IMR-90 (cell line): ENCODE measurements around the gene ULBP1. TPM values are rescaled to one million over a fixed set of nuclear protein-coding genes. Genes with fewer than 3 reads are reported as not detected.

Experiments used
- ATAC-seq: fragments of 200-7000 bp; cut with Tn5 transposase; 2 replicates; pipeline ENCODE4 v1.9.1; 2020; ENCODE audit warnings: low read depth, mild to moderate bottlenecking, moderate library complexity
- Bru-seq: library from RNA; stranded (reverse); fragments of 400-500 nt; gene quantifications from one replicate; lab custom pipeline; 2021; lab: Mats Ljungman, UMichigan
- BruChase-seq, 2 experiments: library from RNA; stranded (reverse); fragments of 400-500 nt; gene quantifications; one replicate each; lab custom pipeline; 2021; lab: Mats Ljungman, UMichigan
- BruUV-seq: library from RNA; stranded (reverse); fragments of 400-500 nt; replicated peaks from 2 replicates; lab custom pipeline; 2021; lab: Mats Ljungman, UMichigan
- CTCF ChIA-PET: fragments of 300-600 bp; formaldehyde crosslinking; extraction: SDS; loops from one replicate; lab custom pipeline; 2021; ENCODE audit warnings: antibody characterized with exemption; lab: Yijun Ruan, JAX
- POLR2A ChIA-PET: fragments of 300-600 bp; sonication (Branson Sonifier 250); formaldehyde crosslinking; loops from one replicate; lab custom pipeline; 2022; ENCODE audit warnings: antibody characterized with exemption; ENCODE audit not compliant: unreplicated experiment; lab: Charles Lee
- DNase-seq: peaks from one replicate; pipeline ENCODE4 v3.0.0; 2013
- H2AFZ ChIP-seq: replicated peaks from 2 replicates; pipeline ENCODE3; 2013; ENCODE audit warnings: low read length, mild to moderate bottlenecking; ENCODE audit not compliant: poor library complexity
- H2AK5ac ChIP-seq: 2 replicates; pipeline ENCODE4 v1.6.1; 2013; ENCODE audit warnings: low read depth, low read length, inconsistent platforms
- H2AK9ac ChIP-seq: replicated peaks from 2 replicates; pipeline ENCODE3; 2013; ENCODE audit warnings: mild to moderate bottlenecking, low read depth, low read length, moderate library complexity; ENCODE audit not compliant: poor library complexity
- H2BK120ac ChIP-seq: 2 replicates; pipeline ENCODE4 v1.6.1; 2013; ENCODE audit warnings: low read depth, low read length, inconsistent platforms
- H2BK15ac ChIP-seq: 3 replicates; pipeline ENCODE4 v1.6.1; 2013; ENCODE audit warnings: low read depth, low read length, inconsistent platforms
- H2BK20ac ChIP-seq: 2 replicates; pipeline ENCODE4 v1.6.1; 2013; ENCODE audit warnings: low read depth, mild to moderate bottlenecking, inconsistent platforms, low read length, moderate library complexity
- H2BK5ac ChIP-seq: 2 replicates; pipeline ENCODE4 v1.6.1; 2013; ENCODE audit warnings: mild to moderate bottlenecking, low read depth, low read length, inconsistent platforms; ENCODE audit not compliant: poor library complexity, severe bottlenecking
- H3K14ac ChIP-seq: replicated peaks from 2 replicates; pipeline ENCODE4 v1.6.1; 2013; ENCODE audit warnings: low read depth, low read length, inconsistent platforms
- H3K18ac ChIP-seq: 2 replicates; pipeline ENCODE4 v1.6.1; 2013; ENCODE audit warnings: low read depth, low read length, control low read depth
- H3K23ac ChIP-seq: 2 replicates; pipeline ENCODE4 v1.6.1; 2013; ENCODE audit warnings: low read depth, low read length, inconsistent platforms
- H3K27ac ChIP-seq: 2 replicates; pipeline ENCODE4 v1.5.1; 2013; ENCODE audit warnings: mild to moderate bottlenecking, control low read depth, low read length; ENCODE audit not compliant: insufficient read depth
- H3K27me3 ChIP-seq: 2 replicates; pipeline ENCODE4 v1.6.1; 2013; ENCODE audit warnings: low read length; ENCODE audit not compliant: control insufficient read depth, insufficient read depth
- H3K36me3 ChIP-seq: 2 replicates; pipeline ENCODE4 v1.6.1; 2013; ENCODE audit warnings: low read length, mixed read lengths; ENCODE audit not compliant: control insufficient read depth, insufficient read depth
- H3K4ac ChIP-seq: 2 replicates; pipeline ENCODE4 v1.6.1; 2013; ENCODE audit warnings: low read depth, low read length, inconsistent platforms
- H3K4me1 ChIP-seq: 2 replicates; pipeline ENCODE4 v1.6.1; 2013; ENCODE audit warnings: low read length, mixed read lengths; ENCODE audit not compliant: control insufficient read depth, insufficient read depth
- H3K4me2 ChIP-seq: 2 replicates; pipeline ENCODE4 v1.6.1; 2013; ENCODE audit warnings: low read depth, mild to moderate bottlenecking, control low read depth, low read length, moderate library complexity
- H3K4me3 ChIP-seq: 2 replicates; pipeline ENCODE4 v1.5.1; 2013; ENCODE audit warnings: low read depth, mild to moderate bottlenecking, control low read depth, low read length, moderate library complexity; ENCODE audit not compliant: insufficient read depth
- H3K56ac ChIP-seq: 2 replicates; pipeline ENCODE4 v1.6.1; 2013; ENCODE audit warnings: low read length, inconsistent platforms; ENCODE audit not compliant: insufficient read depth; ENCODE audit errors: extremely low read depth
- H3K79me1 ChIP-seq, 2 experiments: 2 replicates each; pipeline ENCODE4 v1.6.1; 2013; ENCODE audit warnings: low read length in 2 of 2, inconsistent platforms in 1 of 2, low read depth in 1 of 2
- H3K9ac ChIP-seq: 2 replicates; pipeline ENCODE4 v1.6.1; 2013; ENCODE audit warnings: low read depth, low read length, control low read depth
- H3K9me1 ChIP-seq: 2 replicates; pipeline ENCODE4 v1.6.1; 2013; ENCODE audit warnings: low read length, inconsistent platforms; ENCODE audit not compliant: insufficient read depth
- H3K9me3 ChIP-seq: 2 replicates; pipeline ENCODE4 v1.6.1; 2013; ENCODE audit warnings: low read length; ENCODE audit not compliant: control insufficient read depth, insufficient read depth
- H4K20me1 ChIP-seq: 2 replicates; pipeline ENCODE4 v1.6.1; 2013; ENCODE audit warnings: low read length, inconsistent platforms; ENCODE audit not compliant: insufficient read depth
- H4K5ac ChIP-seq: 2 replicates; pipeline ENCODE4 v1.6.1; 2013; ENCODE audit warnings: mild to moderate bottlenecking, low read depth, low read length, control low read depth
- H4K8ac ChIP-seq, 2 experiments: 2 replicates each; pipeline ENCODE4 v1.6.1; 2013; ENCODE audit warnings: low read depth in 2 of 2, low read length in 2 of 2, control low read depth in 1 of 2, inconsistent platforms in 1 of 2
- H4K91ac ChIP-seq: 2 replicates; pipeline ENCODE4 v1.6.1; 2013; ENCODE audit warnings: low read depth, low read length, inconsistent platforms; ENCODE audit not compliant: insufficient read depth
- BHLHE40 ChIP-seq: fragments of 150-350 bp; IDR thresholded peaks from 2 replicates; pipeline ENCODE4 v1.6.1; 2016; ENCODE audit warnings: mild to moderate bottlenecking, low read depth, low read length
- CEBPB ChIP-seq: IDR thresholded peaks from 2 replicates; pipeline ENCODE4 v1.6.1; 2012; ENCODE audit warnings: low read depth, low read length, improper control_type of control experiment
- FOS ChIP-seq: fragments of 150-350 bp; IDR thresholded peaks from 2 replicates; pipeline ENCODE4 v1.6.1; 2016; ENCODE audit warnings: low read depth, low read length
- MAFK ChIP-seq: IDR thresholded peaks from 2 replicates; pipeline ENCODE4 v1.6.1; 2012; ENCODE audit warnings: low read depth, low read length, improper control_type of control experiment
- MAZ ChIP-seq: IDR thresholded peaks from 2 replicates; pipeline ENCODE4 v1.6.1; 2012; ENCODE audit warnings: low read depth, mild to moderate bottlenecking, low read length, improper control_type of control experiment, moderate library complexity, borderline replicate concordance
- MXI1 ChIP-seq: IDR thresholded peaks from 2 replicates; pipeline ENCODE4 v1.6.1; 2012; ENCODE audit warnings: low read depth, mild to moderate bottlenecking, low read length, moderate library complexity, borderline replicate concordance
- NFE2L2 ChIP-seq: fragments of 150-350 bp; IDR thresholded peaks from 2 replicates; pipeline ENCODE4 v1.6.1; 2016; ENCODE audit warnings: low read depth, mild to moderate bottlenecking, low read length
- RAD21 ChIP-seq: IDR thresholded peaks from 2 replicates; pipeline ENCODE4 v1.6.1; 2012; ENCODE audit warnings: low read length, improper control_type of control experiment
- RCOR1 ChIP-seq: IDR thresholded peaks from 2 replicates; pipeline ENCODE4 v1.6.1; 2012; ENCODE audit warnings: mild to moderate bottlenecking, low read length, improper control_type of control experiment; ENCODE audit not compliant: insufficient replicate concordance
- RFX5 ChIP-seq: IDR thresholded peaks from 2 replicates; pipeline ENCODE4 v1.8.0; 2012; ENCODE audit warnings: low read depth, mild to moderate bottlenecking, low read length, moderate library complexity
- SMC3 ChIP-seq: fragments of 150-350 bp; IDR thresholded peaks from 2 replicates; pipeline ENCODE4 v1.6.1; 2016; ENCODE audit warnings: low read depth, mild to moderate bottlenecking, antibody characterized with exemption, low read length, moderate library complexity
- WGBS, 2 experiments: methylation state at CpG; one replicate each; pipeline versions ENCODE4 v1.1.5 to v1.1.7; 2013; ENCODE audit warnings: missing lambda C conversion rate in 2 of 2; ENCODE audit not compliant: insufficient read length in 1 of 2; ENCODE audit errors: extremely low coverage in 2 of 2; 5-methylcytosine and 5-hydroxymethylcytosine counted together
- dilution Hi-C: fragments of 300-500 bp; cut with HindIII; formaldehyde crosslinking; loops from one replicate; pipeline ENCODE4 v1.14.3; 2018; ENCODE audit warnings: low sequenced_read_pairs; ENCODE audit not compliant: unreplicated experiment
- in situ Hi-C: fragments of 300-500 bp; cut with MboI; formaldehyde crosslinking; loops from 3 replicates; pipeline ENCODE4 v1.14.3; 2019; ENCODE audit warnings: low sequenced_read_pairs, inconsistent platforms, mixed read lengths
- intact Hi-C: fragments of 100-400 bp; cut with micrococcal nuclease; formaldehyde crosslinking; loops from 2 replicates; pipeline ENCODE4 v1.10.0; 2022
- long read RNA-seq: library from polyadenylated mRNA; unstranded; transcript quantifications from one replicate; pipeline ENCODE4 v2.0.0, GENCODE V29; 2021; ENCODE audit not compliant: unreplicated experiment
- polyA plus RNA-seq, 3 experiments: library from polyadenylated mRNA; depleted of rRNA; stranded (reverse); fragments of >200 nt; gene quantifications; 2 replicates each; pipeline ENCODE4 v1.2.3, GENCODE V29; 2012; ENCODE audit warnings: low replicate concordance in 1 of 3
- total RNA-seq: library from RNA; depleted of rRNA; stranded (reverse); fragments of >200 nt; gene quantifications from 2 replicates; pipeline ENCODE4 v1.2.3, GENCODE V29; 2012; rRNA removed
- TF ChIP-seq, protein P1 (sequence below): fragments of 150-350 bp; IDR thresholded peaks from 2 replicates; pipeline ENCODE4 v1.6.1; 2016; ENCODE audit warnings: low read depth, mild to moderate bottlenecking, low read length, moderate library complexity, borderline replicate concordance

Gene ULBP1, protein sequence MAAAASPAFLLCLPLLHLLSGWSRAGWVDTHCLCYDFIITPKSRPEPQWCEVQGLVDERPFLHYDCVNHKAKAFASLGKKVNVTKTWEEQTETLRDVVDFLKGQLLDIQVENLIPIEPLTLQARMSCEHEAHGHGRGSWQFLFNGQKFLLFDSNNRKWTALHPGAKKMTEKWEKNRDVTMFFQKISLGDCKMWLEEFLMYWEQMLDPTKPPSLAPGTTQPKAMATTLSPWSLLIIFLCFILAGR
- total RNA-seq: 0.18 and 0.56 TPM in 2 replicates
- polyA plus RNA-seq (2012; rRNA removed): 0.69 and 0.87 TPM in 2 replicates
- 0.25 TPM in 2 replicates for polyA plus RNA-seq (2012; cell fraction: cytosol; rRNA removed)
- polyA plus RNA-seq (2012; cell fraction: nucleus; rRNA removed; ENCODE audit: low replicate concordance): 0.15 and 0.84 TPM in 2 replicates
- percentile 27 among the genes with signal in this experiment for Bru-seq, nascent RNA
- BruChase-seq, experiment 1, labeled RNA remaining after a 6-hour chase: percentile 33 among the genes with signal in this experiment
- BruChase-seq, experiment 2, labeled RNA remaining after a 2-hour chase: percentile 25 among the genes with signal in this experiment
- long read RNA-seq, partial matches to known transcripts: 0 of 1 reads
- long read RNA-seq, other reads (novel, unspliced or antisense): 0 of 1 reads

DNA sequence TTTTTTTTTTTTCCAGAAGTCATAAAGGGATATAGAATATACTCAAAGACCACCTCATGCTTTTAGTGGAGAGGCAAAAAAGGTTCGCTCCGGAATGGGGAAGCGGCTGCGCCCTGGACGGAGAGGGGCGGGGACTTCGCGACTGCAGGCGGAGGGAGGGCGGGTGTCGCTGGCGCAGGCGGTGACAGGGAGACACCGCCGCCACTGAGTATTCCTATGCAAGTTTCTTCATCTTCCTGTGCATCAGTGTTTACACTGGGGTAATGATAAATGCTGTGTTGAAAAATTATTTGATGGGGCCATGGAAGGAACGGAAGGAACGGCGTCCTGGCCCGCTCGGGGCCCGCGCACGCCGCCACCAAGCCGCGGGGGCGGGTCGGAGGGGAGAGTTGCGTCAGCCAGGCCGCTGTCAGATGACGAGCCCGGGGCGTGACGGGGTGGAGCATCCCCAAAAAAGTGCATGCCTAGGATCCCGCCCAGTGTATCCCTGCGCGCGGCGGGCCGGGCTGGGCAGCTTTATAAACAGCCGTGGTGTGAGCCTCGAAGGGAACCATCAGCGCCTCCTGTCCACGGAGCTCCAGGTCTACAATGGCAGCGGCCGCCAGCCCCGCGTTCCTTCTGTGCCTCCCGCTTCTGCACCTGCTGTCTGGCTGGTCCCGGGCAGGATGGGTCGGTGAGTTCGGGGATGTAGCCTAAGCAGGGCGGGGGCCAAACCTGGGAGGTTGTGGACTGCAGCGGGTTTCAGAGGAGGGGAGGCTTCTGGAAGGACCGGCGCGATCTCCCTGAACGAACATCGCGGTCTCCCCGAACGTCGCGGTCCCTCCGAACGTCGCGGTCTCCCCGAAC lies at the start of gene ULBP1:
ULBP1 (plus strand) TSS at position 482 of the 846 bp plus-strand sequence; CDS start at position 589, 107 bp downstream.
- H2BK5ac ChIP-seq: no peak within 1 kb of the TSS
- H3K4me3 ChIP-seq: peak within 1 kb of the TSS; percentile 53
- H4K5ac ChIP-seq: no peak within 1 kb of the TSS
- peak within 1 kb of the TSS; percentile 64 for H3K14ac ChIP-seq
- H2AFZ ChIP-seq: peak within 1 kb of the TSS; percentile 89
- H3K4me2 ChIP-seq: peak within 1 kb of the TSS; percentile 88
- peak; percentile 83 for DNase-seq
- H3K27me3 ChIP-seq: peaks cover 56% of the 10 kb centered on the region
- H2AK5ac ChIP-seq: peak within 1 kb of the TSS; percentile 56
- no peak within 1 kb of the TSS for H3K18ac ChIP-seq
- BruUV-seq: no TSS peak
- H2BK20ac ChIP-seq: 0 out of 2 replicates have a peak within 1 kb of the TSS, but pooled peaks have one; percentile 18
- peaks cover 2% of the 10 kb centered on the region; the same call in 1 of the 2 replicates for H3K4me1 ChIP-seq
- intact Hi-C loops: no loop called here
- in situ Hi-C loops: no loop called here
- peak within 1 kb of the TSS; percentile 65 for H2BK120ac ChIP-seq
- no peaks in the 10 kb centered on the region; the same call in 1 of the 2 replicates for H3K9me3 ChIP-seq
- peak within 1 kb of the TSS; percentile 56 to 73; a peak in 3 of 4 replicates for H4K8ac ChIP-seq
- H3K56ac ChIP-seq: peak within 1 kb of the TSS; percentile 73; the same call in 1 of the 2 replicates
- H3K23ac ChIP-seq: peak within 1 kb of the TSS; percentile 96
- peak within 1 kb of the TSS; percentile 84 for H4K91ac ChIP-seq
- dilution Hi-C loops: no loop called here
- H3K27ac ChIP-seq: peak within 1 kb of the TSS; percentile 6; the same call in 1 of the 2 replicates
- H2AK9ac ChIP-seq: peak within 1 kb of the TSS; percentile 94
- ATAC-seq: peak; percentile 91
- WGBS, 2 experiments: 1% methylated on average over 37 of the region's 69 CpGs; no CpG with 5 or more reads in 1 of the 2 experiments
- ChIA-PET CTCF (no interaction called here), POLR2A (interaction anchor here (0.5 kb wide), 1 partner anchor 1627 kb away, joined by 3 read pairs; no protein-coding TSS in a partner anchor)
- H3K4ac ChIP-seq: peak within 1 kb of the TSS; percentile 64
- peak within 1 kb of the TSS; percentile 59; the same call in 1 of the 3 replicates for H2BK15ac ChIP-seq
- 0 out of 2 replicates have a peak, but pooled peaks cover 7% of the 10 kb centered on the region for H3K9me1 ChIP-seq
- no peaks in the 10 kb centered on the region; the same call in 1 of the 2 replicates for H4K20me1 ChIP-seq
- H3K36me3 ChIP-seq: no peaks in the 10 kb centered on the region
- peak within 1 kb of the TSS; percentile 74 for H3K9ac ChIP-seq
- TF ChIP-seq RCOR1 (no peak), CEBPB (peak; percentile 95), MAFK (no peak), SMC3 (no peak), RFX5 (no peak), NFE2L2 (no peak), RAD21 (no peak), BHLHE40 (peak; percentile 71), MAZ (no peak; the same call in 1 of the 2 replicates), MXI1 (peak; percentile 80), FOS (no peak)
- TF ChIP-seq, protein P1, sequence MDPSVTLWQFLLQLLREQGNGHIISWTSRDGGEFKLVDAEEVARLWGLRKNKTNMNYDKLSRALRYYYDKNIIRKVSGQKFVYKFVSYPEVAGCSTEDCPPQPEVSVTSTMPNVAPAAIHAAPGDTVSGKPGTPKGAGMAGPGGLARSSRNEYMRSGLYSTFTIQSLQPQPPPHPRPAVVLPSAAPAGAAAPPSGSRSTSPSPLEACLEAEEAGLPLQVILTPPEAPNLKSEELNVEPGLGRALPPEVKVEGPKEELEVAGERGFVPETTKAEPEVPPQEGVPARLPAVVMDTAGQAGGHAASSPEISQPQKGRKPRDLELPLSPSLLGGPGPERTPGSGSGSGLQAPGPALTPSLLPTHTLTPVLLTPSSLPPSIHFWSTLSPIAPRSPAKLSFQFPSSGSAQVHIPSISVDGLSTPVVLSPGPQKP: no peak
- H3K79me1 ChIP-seq: 0 out of 4 replicates have a peak, but pooled peaks cover 0 to 4% of the 10 kb centered on the region in 2 experiments
